Spinal cord (tissue), 10 donors: ENCODE results near the gene CA6. TPM values are rescaled to one million over a fixed set of nuclear protein-coding genes. Genes with fewer than 3 reads are reported as not detected.

ENCODE experiments used
- DNase-seq, 6 donors: peaks; one replicate each; pipeline versions ENCODE4 v3.0.0 to v3.0.0-alpha.2; 2013 to 2015; ENCODE audit warnings: low spot score in 6 of 6, low read depth in 4 of 6
- H3K27ac ChIP-seq: one replicate; pipeline ENCODE4 v1.5.1; 2013; ENCODE audit warnings: low read depth, low read length, control low read depth
- H3K27me3 ChIP-seq: one replicate; pipeline ENCODE4 v1.6.1; 2013; ENCODE audit warnings: low read length; ENCODE audit not compliant: control insufficient read depth, insufficient read depth
- H3K36me3 ChIP-seq: one replicate; pipeline ENCODE4 v1.6.1; 2013; ENCODE audit warnings: low read length; ENCODE audit not compliant: control insufficient read depth, insufficient read depth
- H3K4me1 ChIP-seq: one replicate; pipeline ENCODE4 v1.6.1; 2013; ENCODE audit warnings: low read length; ENCODE audit not compliant: control insufficient read depth, insufficient read depth
- H3K4me3 ChIP-seq: one replicate; pipeline ENCODE4 v1.5.1; 2013; ENCODE audit warnings: low read depth, low read length, control low read depth
- H3K9me3 ChIP-seq: one replicate; pipeline ENCODE4 v1.6.1; 2013; ENCODE audit warnings: low read length; ENCODE audit not compliant: control insufficient read depth, insufficient read depth
- WGBS: methylation state at CpG from one replicate; pipeline ENCODE4 v1.1.5; 2013; ENCODE audit warnings: missing lambda C conversion rate; ENCODE audit not compliant: insufficient coverage; 5-methylcytosine and 5-hydroxymethylcytosine counted together
- polyA plus RNA-seq, 2 donors: library from polyadenylated mRNA; unstranded; fragments of 120-200 nt; gene quantifications; one replicate each; pipeline ENCODE4 v1.2.1, GENCODE V29; 2013; ENCODE audit not compliant: insufficient read length in 2 of 2
- total RNA-seq, 2 donors: library from RNA; depleted of rRNA in 1 of 2; stranded (reverse); fragments of 120-200 nt in 1 of 2; fragments of >200 nt in 1 of 2; gene quantifications; one replicate each; pipeline versions ENCODE4 v1.2.3 to v1.2.4, GENCODE V29; 2013 to 2014
- donor health status: healthy.

Gene CA6
- total and polyA plus RNA-seq, 4 donors: 0.30 TPM; not detected in 3

GRCh38 chr1:8984203-8984602 is 38.5 kb downstream of the CA6 start:
- Histone ChIP-seq H3K9me3 (no peaks in the 10 kb centered on the region), H3K36me3 (no peaks in the 10 kb centered on the region), H3K27me3 (no peaks in the 10 kb centered on the region), H3K27ac (no peak overlapping the region), H3K4me1 (peaks cover 32% of the 10 kb centered on the region), H3K4me3 (no peak overlapping the region)
- DNase-seq: no peak
- WGBS: 100% methylated on average over 1 of the region's 2 CpGs

- 85% methylated on average over 7 of the region's 8 CpGs for WGBS
- Histone ChIP-seq H3K27me3 (no peaks in the 10 kb centered on the region), H3K4me3 (no peak overlapping the region), H3K27ac (no peak overlapping the region), H3K36me3 (no peaks in the 10 kb centered on the region), H3K4me1 (peaks cover 32% of the 10 kb centered on the region), H3K9me3 (no peaks in the 10 kb centered on the region)
- DNase-seq: no peak
These were observed 39.3 kb downstream of the CA6 start for GRCh38 chr1:8984990-8985389.

GRCh38 chr1:8985915-8986813 is 40.5 kb downstream of the CA6 start:
- peak overlapping the region; percentile 1 for H3K27ac ChIP-seq
- no peaks in the 10 kb centered on the region for H3K27me3 ChIP-seq
- no peaks in the 10 kb centered on the region for H3K9me3 ChIP-seq
- 67% methylated on average over 14 of the region's 14 CpGs for WGBS
- DNase-seq: peak; percentile 44 to 97 (median 70)
- H3K36me3 ChIP-seq: no peaks in the 10 kb centered on the region
- peaks cover 35% of the 10 kb centered on the region for H3K4me1 ChIP-seq
- H3K4me3 ChIP-seq: no peak overlapping the region

- DNase-seq: no peak
- Histone ChIP-seq H3K9me3 (no peaks in the 10 kb centered on the region), H3K27me3 (no peaks in the 10 kb centered on the region), H3K4me1 (peaks cover 35% of the 10 kb centered on the region), H3K36me3 (no peaks in the 10 kb centered on the region), H3K27ac (peak overlapping the region; percentile 1), H3K4me3 (no peak overlapping the region)
- 99% methylated on average over 10 of the region's 10 CpGs for WGBS
These were observed 41.1 kb downstream of the CA6 start for GRCh38 chr1:8986814-8987190.

- 6% methylated on average over 2 of the region's 9 CpGs for WGBS
- peak overlapping the region; percentile 57 for H3K27ac ChIP-seq
- H3K9me3 ChIP-seq: no peaks in the 10 kb centered on the region
- H3K4me1 ChIP-seq: peaks cover 35% of the 10 kb centered on the region
- no peaks in the 10 kb centered on the region for H3K36me3 ChIP-seq
- peak; percentile 7 to 76 (median 45) for DNase-seq
- H3K27me3 ChIP-seq: no peaks in the 10 kb centered on the region
- no peak overlapping the region for H3K4me3 ChIP-seq
These were observed 42.4 kb downstream of the CA6 start for GRCh38 chr1:8987881-8988617.

- no peaks in the 10 kb centered on the region for H3K36me3 ChIP-seq
- H3K27ac ChIP-seq: no peak overlapping the region
- H3K27me3 ChIP-seq: no peaks in the 10 kb centered on the region
- H3K4me3 ChIP-seq: no peak overlapping the region
- H3K9me3 ChIP-seq: no peaks in the 10 kb centered on the region
- peaks cover 35% of the 10 kb centered on the region for H3K4me1 ChIP-seq
- no peak for DNase-seq
- 86% methylated on average over 10 of the region's 13 CpGs for WGBS
These were observed 42.9 kb downstream of the CA6 start for GRCh38 chr1:8988618-8988967.

GRCh38 chr1:8989061-8989460 is 43.4 kb downstream of the CA6 start:
- WGBS: 94% methylated on average over 9 of the region's 11 CpGs
- H3K9me3 ChIP-seq: no peaks in the 10 kb centered on the region
- H3K27ac ChIP-seq: no peak overlapping the region
- H3K27me3 ChIP-seq: no peaks in the 10 kb centered on the region
- H3K4me1 ChIP-seq: peaks cover 35% of the 10 kb centered on the region
- H3K4me3 ChIP-seq: no peak overlapping the region
- H3K36me3 ChIP-seq: no peaks in the 10 kb centered on the region
- no peak for DNase-seq

GRCh38 chr1:8989821-8990220 is 44.2 kb downstream of the CA6 start:
- WGBS: 87% methylated on average over 4 of the region's 4 CpGs

GRCh38 chr1:8992936-8993687 is 47.4 kb downstream of the CA6 start:
- Histone ChIP-seq H3K4me1 (peaks cover 10% of the 10 kb centered on the region), H3K27ac (no peak overlapping the region), H3K27me3 (no peaks in the 10 kb centered on the region), H3K36me3 (no peaks in the 10 kb centered on the region), H3K4me3 (no peak overlapping the region), H3K9me3 (no peaks in the 10 kb centered on the region)
- no peak for DNase-seq
- WGBS: 100% methylated on average over 3 of the region's 8 CpGs

More at GRCh38 chr1:8989821-8990220, 44.2 kb downstream of the CA6 start:
- H3K27ac ChIP-seq: no peak overlapping the region
- no peaks in the 10 kb centered on the region for H3K27me3 ChIP-seq
- peaks cover 35% of the 10 kb centered on the region for H3K4me1 ChIP-seq
- no peaks in the 10 kb centered on the region for H3K36me3 ChIP-seq
- H3K4me3 ChIP-seq: no peak overlapping the region
- no peak for DNase-seq
- H3K9me3 ChIP-seq: no peaks in the 10 kb centered on the region
